ENCODE results near the gene B3GLCT.

DNA sequence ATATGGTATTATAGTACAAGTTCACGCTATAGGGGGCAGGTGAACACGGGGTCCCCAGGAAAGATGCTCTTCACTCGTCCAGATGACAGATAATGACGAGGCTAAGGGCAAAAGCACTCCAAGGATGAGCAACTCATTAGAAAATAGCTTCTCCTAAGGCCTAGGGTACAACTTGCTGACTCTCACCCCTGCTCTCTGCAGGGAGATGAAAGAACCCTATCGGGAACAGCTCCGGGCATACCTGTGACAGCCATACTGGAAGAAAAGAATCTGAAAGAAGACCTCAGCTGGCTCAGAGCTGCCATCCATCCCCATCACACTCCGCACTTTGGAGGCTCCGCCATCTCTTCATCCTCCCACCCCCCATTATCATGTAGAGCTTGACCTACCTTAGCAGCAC lies 20.5 kb upstream of the B3GLCT start:
- TF ChIP-seq, protein P1, sequence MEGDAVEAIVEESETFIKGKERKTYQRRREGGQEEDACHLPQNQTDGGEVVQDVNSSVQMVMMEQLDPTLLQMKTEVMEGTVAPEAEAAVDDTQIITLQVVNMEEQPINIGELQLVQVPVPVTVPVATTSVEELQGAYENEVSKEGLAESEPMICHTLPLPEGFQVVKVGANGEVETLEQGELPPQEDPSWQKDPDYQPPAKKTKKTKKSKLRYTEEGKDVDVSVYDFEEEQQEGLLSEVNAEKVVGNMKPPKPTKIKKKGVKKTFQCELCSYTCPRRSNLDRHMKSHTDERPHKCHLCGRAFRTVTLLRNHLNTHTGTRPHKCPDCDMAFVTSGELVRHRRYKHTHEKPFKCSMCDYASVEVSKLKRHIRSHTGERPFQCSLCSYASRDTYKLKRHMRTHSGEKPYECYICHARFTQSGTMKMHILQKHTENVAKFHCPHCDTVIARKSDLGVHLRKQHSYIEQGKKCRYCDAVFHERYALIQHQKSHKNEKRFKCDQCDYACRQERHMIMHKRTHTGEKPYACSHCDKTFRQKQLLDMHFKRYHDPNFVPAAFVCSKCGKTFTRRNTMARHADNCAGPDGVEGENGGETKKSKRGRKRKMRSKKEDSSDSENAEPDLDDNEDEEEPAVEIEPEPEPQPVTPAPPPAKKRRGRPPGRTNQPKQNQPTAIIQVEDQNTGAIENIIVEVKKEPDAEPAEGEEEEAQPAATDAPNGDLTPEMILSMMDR (IDR thresholded peaks at IDR 0.05; ENCODE audit: insufficient read depth, low read depth, low read length), result no peak
- TF ChIP-seq EZH2 (IDR thresholded peaks at IDR 0.05; ENCODE audit: insufficient read depth, low read length), result no peak

All from astrocyte (in vitro differentiated cells and primary cell).